Thyroid gland (tissue), 4 donors: ENCODE data around the gene ERP29. TPM values are rescaled to one million over a fixed set of nuclear protein-coding genes. Genes with fewer than 3 reads are reported as not detected.

Experiments
- DNase-seq, 2 donors: peaks; one replicate each; pipeline ENCODE4 v3.0.0-alpha.2; 2019
- H3K27ac ChIP-seq, 3 donors: fragments of 200-600 bp; sonication (generic); 1 replicate in 2 of 3; 2 replicates in 1 of 3; pipeline ENCODE4 v1.5.1; 2016 to 2019; ENCODE audit warnings: mild to moderate bottlenecking in 1 of 3, moderate library complexity in 1 of 3
- H3K27me3 ChIP-seq: fragments of 200-600 bp; sonication (generic); one replicate; pipeline ENCODE4 v1.5.1; 2019
- H3K36me3 ChIP-seq, 2 donors: fragments of 200-600 bp; sonication (generic); one replicate each; pipeline ENCODE4 v1.5.1; 2016 to 2019
- H3K4me1 ChIP-seq, 2 donors: fragments of 200-600 bp; sonication (generic); one replicate each; pipeline ENCODE4 v1.5.1; 2017 to 2019
- H3K4me3 ChIP-seq, 3 donors: fragments of 200-600 bp; sonication (generic); replicated peaks in 1 of 3; 1 replicate in 2 of 3; 2 replicates in 1 of 3; pipeline ENCODE4 v1.5.1; 2016; ENCODE audit warnings: mild to moderate bottlenecking in 1 of 3
- H3K9me3 ChIP-seq: fragments of 200-600 bp; sonication (generic); one replicate; pipeline ENCODE4 v1.5.1; 2017
- POLR2A ChIP-seq, 2 donors: fragments of 450-650 bp; IDR thresholded peaks; one replicate each; pipeline ENCODE4 v1.6.1; 2017; ENCODE audit warnings: antibody characterized with exemption in 2 of 2, mild to moderate bottlenecking in 2 of 2, moderate library complexity in 1 of 2
- WGBS, 2 donors: methylation state at CpG; one replicate each; pipeline ENCODE4 v1.1.5; 2017; 5-methylcytosine and 5-hydroxymethylcytosine counted together
- intact Hi-C: fragments of 100-400 bp; cut with DNase I; formaldehyde crosslinking; loops from one replicate; pipeline ENCODE4 v1.15.1; 2023
- total RNA-seq, 4 donors: library from RNA; depleted of rRNA; stranded (reverse); fragments of >200 nt; gene quantifications; one replicate each; pipeline ENCODE4 v1.2.3, GENCODE V29; 2016
- TF ChIP-seq, protein P1 (sequence below), 6 experiments: fragments of 200-600 bp in 3 of 6; fragments of 450-650 bp in 3 of 6; sonication (generic) in 3 of 6; IDR thresholded peaks; one replicate each; pipeline ENCODE4 v1.5.1; 2016 to 2019; ENCODE audit warnings: antibody characterized with exemption in 6 of 6, mild to moderate bottlenecking in 2 of 6, inconsistent platforms in 1 of 6, moderate library complexity in 1 of 6

ERP29 gene
- total RNA-seq, 4 donors from 2014 or later, result 66.1 to 93.3 (median 80.7) TPM

DNA sequence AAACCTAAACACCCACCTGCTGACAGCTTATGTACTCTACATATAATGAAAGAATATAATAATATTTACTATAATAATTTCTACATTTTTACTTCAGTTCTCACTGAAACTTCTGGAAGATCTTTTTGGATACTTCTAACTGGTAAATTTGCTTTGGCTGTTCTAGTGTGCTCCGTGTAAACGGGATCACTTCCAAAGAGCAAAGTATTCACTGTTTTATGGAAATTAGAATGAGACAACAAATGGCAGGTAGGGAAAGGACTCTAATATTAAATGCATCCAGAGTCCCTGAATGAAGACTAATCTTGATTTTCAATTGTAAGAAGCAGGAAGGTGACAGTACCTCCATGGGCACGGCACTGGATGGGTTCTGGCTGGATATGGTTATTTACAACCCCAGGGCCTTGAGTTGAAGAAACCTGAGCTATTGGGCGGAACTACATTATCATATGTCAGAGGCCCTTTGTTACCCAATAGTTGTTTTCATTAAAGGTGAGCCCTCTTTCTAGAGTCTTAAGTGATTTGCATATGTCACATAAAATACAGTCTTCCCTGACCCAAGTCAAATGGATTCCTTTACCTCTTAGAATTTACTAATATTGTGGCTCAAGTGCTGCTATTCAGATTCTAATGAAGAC, 10.7 kb downstream of the ERP29 start:
- H3K9me3 ChIP-seq, result no peaks in the 10 kb centered on the region
- H3K27me3 ChIP-seq, result no peaks in the 10 kb centered on the region
- TF ChIP-seq POLR2A (IDR thresholded peaks at IDR 0.05), result no peak
- TF ChIP-seq, protein P1, sequence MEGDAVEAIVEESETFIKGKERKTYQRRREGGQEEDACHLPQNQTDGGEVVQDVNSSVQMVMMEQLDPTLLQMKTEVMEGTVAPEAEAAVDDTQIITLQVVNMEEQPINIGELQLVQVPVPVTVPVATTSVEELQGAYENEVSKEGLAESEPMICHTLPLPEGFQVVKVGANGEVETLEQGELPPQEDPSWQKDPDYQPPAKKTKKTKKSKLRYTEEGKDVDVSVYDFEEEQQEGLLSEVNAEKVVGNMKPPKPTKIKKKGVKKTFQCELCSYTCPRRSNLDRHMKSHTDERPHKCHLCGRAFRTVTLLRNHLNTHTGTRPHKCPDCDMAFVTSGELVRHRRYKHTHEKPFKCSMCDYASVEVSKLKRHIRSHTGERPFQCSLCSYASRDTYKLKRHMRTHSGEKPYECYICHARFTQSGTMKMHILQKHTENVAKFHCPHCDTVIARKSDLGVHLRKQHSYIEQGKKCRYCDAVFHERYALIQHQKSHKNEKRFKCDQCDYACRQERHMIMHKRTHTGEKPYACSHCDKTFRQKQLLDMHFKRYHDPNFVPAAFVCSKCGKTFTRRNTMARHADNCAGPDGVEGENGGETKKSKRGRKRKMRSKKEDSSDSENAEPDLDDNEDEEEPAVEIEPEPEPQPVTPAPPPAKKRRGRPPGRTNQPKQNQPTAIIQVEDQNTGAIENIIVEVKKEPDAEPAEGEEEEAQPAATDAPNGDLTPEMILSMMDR (IDR thresholded peaks at IDR 0.05), result no peak
- no peaks in the 10 kb centered on the region for H3K4me1 ChIP-seq
- DNase-seq, result no peak
- peaks cover 4 to 32% of the 10 kb centered on the region in 2 donors for H3K36me3 ChIP-seq
- WGBS, 2 donors, result 90 to 92% methylated on average over 4 of the region's 4 CpGs
- no peak overlapping the region for H3K4me3 ChIP-seq
- intact Hi-C loops, result no loop called here
- no peak overlapping the region for H3K27ac ChIP-seq

DNA sequence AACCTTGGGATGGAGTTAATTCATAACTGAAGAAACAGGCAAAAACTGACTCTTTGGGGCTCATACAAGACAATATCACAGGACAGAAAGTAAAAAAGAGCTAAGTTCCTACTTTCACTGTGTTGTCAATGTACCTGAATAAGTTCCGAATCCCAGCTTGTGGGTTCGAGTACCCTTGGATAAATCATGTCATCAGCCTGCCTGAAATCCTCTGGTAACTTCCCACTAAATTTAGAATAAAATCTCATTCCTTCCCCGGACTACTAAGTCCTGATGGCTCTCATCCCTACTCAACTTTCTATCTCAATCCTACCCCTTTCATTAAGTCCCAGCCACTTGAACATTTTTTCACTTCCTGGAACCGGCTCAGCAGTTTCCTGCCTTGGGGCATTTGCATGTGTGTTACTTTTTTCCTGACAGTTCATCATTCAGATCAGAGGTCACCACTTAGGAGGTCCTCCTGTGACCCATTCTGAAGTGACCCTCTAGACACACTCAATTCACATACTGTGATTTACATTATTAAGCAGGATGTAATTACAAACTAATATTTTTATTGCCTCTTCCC, 12.7 kb downstream of the ERP29 start:
- no peak for DNase-seq
- Histone ChIP-seq H3K36me3 (peaks cover 11 to 29% of the 10 kb centered on the region in 2 donors), H3K27ac (no peak overlapping the region), H3K9me3 (no peaks in the 10 kb centered on the region), H3K27me3 (no peaks in the 10 kb centered on the region), H3K4me3 (no peak overlapping the region), H3K4me1 (no peaks in the 10 kb centered on the region)
- intact Hi-C loops, result no loop called here
- WGBS, 2 donors, result 70 to 71% methylated on average over 4 of the region's 4 CpGs
- no peak for TF ChIP-seq POLR2A (IDR thresholded peaks at IDR 0.05)

DNA sequence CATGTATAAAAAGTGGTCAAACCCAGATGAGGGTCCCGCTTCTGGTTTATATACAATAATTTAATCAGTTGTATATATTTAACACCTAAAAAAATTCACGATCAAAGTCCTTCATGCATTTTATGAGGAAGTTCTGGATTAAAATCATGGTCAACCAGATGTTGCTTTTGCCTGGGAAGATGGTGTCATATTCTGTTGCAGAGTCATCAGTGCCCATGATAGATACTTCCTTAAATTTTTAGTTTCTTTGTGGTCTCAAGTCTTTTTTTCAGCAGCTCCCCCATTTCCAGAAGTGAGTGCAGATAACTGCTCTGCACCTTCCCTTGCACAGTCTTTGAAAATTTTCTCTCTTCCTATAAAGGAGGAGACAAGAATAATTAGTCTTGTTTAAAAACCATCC, 16.1 kb downstream of the ERP29 start:
- Histone ChIP-seq H3K36me3 (peaks cover 16 to 24% of the 10 kb centered on the region in 2 donors), H3K27me3 (no peaks in the 10 kb centered on the region)
- 90 to 95% methylated on average over 2 of the region's 2 CpGs for WGBS, 2 donors

DNA sequence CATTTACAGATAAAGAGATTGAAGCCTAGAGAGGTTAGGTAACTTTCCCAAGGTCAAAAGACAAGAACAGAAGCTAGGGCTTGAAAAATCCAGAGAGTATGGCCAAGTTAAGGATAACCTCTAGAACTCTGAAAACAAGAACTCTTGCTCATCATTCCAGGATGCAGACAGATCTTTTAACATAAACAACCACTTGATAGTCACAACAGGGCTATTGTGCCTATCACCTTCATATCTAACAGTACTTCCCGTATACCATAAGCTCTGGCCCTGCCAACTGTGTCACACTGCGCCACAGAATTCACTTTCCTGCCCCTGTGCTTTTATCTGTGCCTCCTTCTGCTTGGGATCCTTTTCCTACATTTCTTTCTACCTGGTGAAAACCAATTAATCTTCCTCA, 18.2 kb downstream of the ERP29 start:
- DNase-seq, result no peak
- 92% methylated on average over 2 of the region's 2 CpGs for WGBS, 2 donors
- Histone ChIP-seq H3K27ac (no peak overlapping the region), H3K9me3 (no peaks in the 10 kb centered on the region), H3K4me3 (no peak overlapping the region), H3K27me3 (no peaks in the 10 kb centered on the region), H3K36me3 (peaks cover 23 to 30% of the 10 kb centered on the region in 2 donors), H3K4me1 (no peaks in the 10 kb centered on the region)
- TF ChIP-seq POLR2A (IDR thresholded peaks at IDR 0.05), result no peak
- TF ChIP-seq, protein P1 (IDR thresholded peaks at IDR 0.05), result no peak
- intact Hi-C loops, result no loop called here

More for the DNA sequence above, 16.1 kb downstream of the ERP29 start:
- Histone ChIP-seq H3K9me3 (no peaks in the 10 kb centered on the region), H3K4me1 (no peaks in the 10 kb centered on the region), H3K27ac (no peak overlapping the region), H3K4me3 (no peak overlapping the region)
- intact Hi-C loops, result no loop called here
- no peak for DNase-seq
- TF ChIP-seq, protein P1 (IDR thresholded peaks at IDR 0.05), result no peak
- no peak for TF ChIP-seq POLR2A (IDR thresholded peaks at IDR 0.05)

DNA sequence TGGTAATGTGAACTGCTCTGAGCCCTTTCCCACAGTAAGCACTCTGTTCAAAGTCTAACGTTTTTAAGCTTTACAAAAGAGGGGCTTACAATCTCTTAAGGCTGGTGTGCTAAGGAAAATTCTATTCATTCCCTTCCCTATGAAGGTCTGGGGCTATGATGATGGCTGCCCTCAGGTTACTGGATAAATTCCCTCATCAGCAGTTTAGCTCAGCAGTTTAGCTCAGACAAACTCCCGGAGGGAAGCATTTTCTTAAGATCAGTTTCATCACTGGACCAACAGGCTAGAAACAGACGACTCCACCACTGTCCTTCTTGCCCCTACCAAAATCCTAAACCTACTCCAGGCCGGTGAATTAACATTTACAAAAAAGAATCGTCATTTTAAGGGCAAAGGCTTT, 19.1 kb downstream of the ERP29 start:
- DNase-seq, result no peak
- Histone ChIP-seq H3K9me3 (no peaks in the 10 kb centered on the region), H3K36me3 (peaks cover 23 to 32% of the 10 kb centered on the region in 2 donors), H3K4me3 (no peak overlapping the region), H3K27me3 (no peaks in the 10 kb centered on the region), H3K4me1 (no peaks in the 10 kb centered on the region), H3K27ac (no peak overlapping the region)
- intact Hi-C loops, result no loop called here
- TF ChIP-seq, protein P1 (IDR thresholded peaks at IDR 0.05), result no peak
- no peak for TF ChIP-seq POLR2A (IDR thresholded peaks at IDR 0.05)
- 91 to 95% methylated on average over 5 of the region's 5 CpGs for WGBS, 2 donors
